Keratinocyte (primary cell): ENCODE data around the gene PTPRD. TPM values are rescaled to one million over a fixed set of nuclear protein-coding genes. Genes with fewer than 3 reads are reported as not detected.

ENCODE experiments used
- DNase-seq: peaks from one replicate; pipeline ENCODE4 v3.0.0-alpha.2; 2011; ENCODE audit warnings: low read depth, missing footprints, low spot score
- FAIRE-seq: peaks from 2 replicates; lab custom pipeline; 2011; peaks lifted over from hg19 to GRCh38; lab: Jason Lieb, UNC
- H2AFZ ChIP-seq: 2 replicates; pipeline ENCODE4 v1.6.0; 2012; ENCODE audit warnings: low read length, control low read depth, inconsistent platforms; ENCODE audit not compliant: control insufficient read depth
- H3K27ac ChIP-seq: 2 replicates; pipeline ENCODE4 v1.5.1; 2011; ENCODE audit warnings: low read length; ENCODE audit not compliant: control insufficient read depth, insufficient read depth
- H3K27me3 ChIP-seq: 3 replicates; pipeline ENCODE4 v1.6.0; 2011; ENCODE audit warnings: low read length; ENCODE audit not compliant: control insufficient read depth, insufficient read depth; ENCODE audit errors: extremely low read depth
- H3K36me3 ChIP-seq, 2 experiments: 2 replicates in 1 of 2; 3 replicates in 1 of 2; pipeline ENCODE4 v1.5.1; 2011; ENCODE audit warnings: low read length in 2 of 2, mild to moderate bottlenecking in 1 of 2; ENCODE audit not compliant: control insufficient read depth in 2 of 2, insufficient read depth in 2 of 2; ENCODE audit errors: extremely low read depth in 1 of 2
- H3K4me1 ChIP-seq: 3 replicates; pipeline ENCODE4 v1.5.1; 2011; ENCODE audit warnings: low read length; ENCODE audit not compliant: control insufficient read depth, insufficient read depth; ENCODE audit errors: extremely low read depth
- H3K4me2 ChIP-seq: 3 replicates; pipeline ENCODE4 v1.6.0; 2011; ENCODE audit warnings: low read depth, low read length; ENCODE audit not compliant: control insufficient read depth, insufficient read depth; ENCODE audit errors: extremely low read depth
- H3K4me3 ChIP-seq, 3 experiments: fragments of 200-600 bp in 1 of 3; sonication (generic) in 1 of 3; 2 replicates in 2 of 3; 3 replicates in 1 of 3; pipeline ENCODE4 v1.5.1; 2011 to 2016; ENCODE audit warnings: low read length in 3 of 3, mild to moderate bottlenecking in 3 of 3, control low read depth in 2 of 3, inconsistent platforms in 1 of 3, low read depth in 1 of 3, mixed read lengths in 1 of 3, mixed run types in 1 of 3, moderate library complexity in 1 of 3; ENCODE audit not compliant: control insufficient read depth in 2 of 3, insufficient read depth in 2 of 3; ENCODE audit errors: extremely low read depth in 1 of 3
- H3K79me2 ChIP-seq: 2 replicates; pipeline ENCODE4 v1.6.0; 2012; ENCODE audit warnings: low read length; ENCODE audit not compliant: control insufficient read depth, insufficient read depth
- H3K9ac ChIP-seq: 3 replicates; pipeline ENCODE4 v1.6.0; 2011; ENCODE audit warnings: low read length; ENCODE audit not compliant: control insufficient read depth, insufficient read depth; ENCODE audit errors: extremely low read depth
- H3K9me1 ChIP-seq: 3 replicates; pipeline ENCODE4 v1.6.0; 2011; ENCODE audit warnings: low read length; ENCODE audit not compliant: control insufficient read depth, insufficient read depth; ENCODE audit errors: extremely low read depth
- H3K9me3 ChIP-seq: 2 replicates; pipeline ENCODE4 v1.5.1; 2012; ENCODE audit warnings: low read depth, low read length; ENCODE audit not compliant: control insufficient read depth
- H4K20me1 ChIP-seq: 3 replicates; pipeline ENCODE4 v1.6.0; 2011; ENCODE audit warnings: low read length; ENCODE audit not compliant: control insufficient read depth, insufficient read depth; ENCODE audit errors: extremely low read depth
- CTCF ChIP-seq, 3 experiments: IDR thresholded peaks in 1 of 3; conservative IDR thresholded peaks in 1 of 3; optimal IDR thresholded peaks in 1 of 3; 2 replicates in 2 of 3; 3 replicates in 1 of 3; pipeline versions ENCODE3 to v1.5.1; 2011; ENCODE audit warnings: low read length in 3 of 3, mild to moderate bottlenecking in 3 of 3, moderate library complexity in 2 of 3, control low read depth in 1 of 3, inconsistent platforms in 1 of 3; ENCODE audit not compliant: insufficient read depth in 2 of 3; ENCODE audit errors: extremely low read depth in 1 of 3
- EZH2 ChIP-seq: IDR thresholded peaks from one replicate; pipeline ENCODE4 v1.6.1; 2012; ENCODE audit warnings: inconsistent platforms, mild to moderate bottlenecking, low read length, moderate library complexity
- dilution Hi-C: fragments of 300-500 bp; cut with MboI; formaldehyde crosslinking; loops from one replicate; pipeline ENCODE4 v1.7.0; 2020; ENCODE audit warnings: low sequenced_read_pairs; ENCODE audit not compliant: extremely low pct_ligation_motif_present
- polyA plus RNA-seq, 5 experiments: library from polyadenylated mRNA; depleted of rRNA in 3 of 5; stranded (reverse) in 3 of 5; stranded (forward) in 1 of 5; unstranded in 1 of 5; fragments of >200 nt; gene quantifications; 1 replicate in 1 of 5; 2 replicates in 3 of 5; 3 replicates in 1 of 5; pipeline versions ENCODE4 v1.2.1 to v1.2.3, GENCODE V29; 2011 to 2012; ENCODE audit warnings: missing spikeins in 2 of 5, low read depth in 1 of 5, low replicate concordance in 1 of 5

The PTPRD gene
- polyA plus RNA-seq, 1 donor (not counting 4 experiments of a cell fraction or from before 2014, with no cell fraction given), result 0.10 TPM

GRCh38 chr9:9750719-9751118 lies 862.1 kb downstream of the PTPRD start:
- H3K27ac ChIP-seq, result no peak overlapping the region
- H3K9me3 ChIP-seq, result no peaks in the 10 kb centered on the region
- H4K20me1 ChIP-seq, result no peaks in the 10 kb centered on the region
- H3K27me3 ChIP-seq, result no peaks in the 10 kb centered on the region
- H3K4me1 ChIP-seq, result no peaks in the 10 kb centered on the region
- no peaks in the 10 kb centered on the region for H3K36me3 ChIP-seq
- no peak overlapping the region for H3K9ac ChIP-seq
- DNase-seq, result no peak
- no peak for FAIRE-seq
- no peak overlapping the region for H2AFZ ChIP-seq
- no peak overlapping the region for H3K4me3 ChIP-seq
- no peaks in the 10 kb centered on the region for H3K9me1 ChIP-seq
- H3K4me2 ChIP-seq, result no peak overlapping the region
- TF ChIP-seq EZH2 (no peak), CTCF (optimal IDR thresholded peaks at IDR 0.05 in 1 of 3, IDR thresholded peaks at IDR 0.05 in 1 of 3, conservative IDR thresholded peaks at IDR 0.05 in 1 of 3; ENCODE audit: extremely low read depth in 1 of 3, insufficient read depth in 2 of 3, low read length in 3 of 3) (no peak)
- dilution Hi-C loops, result no loop called here
- H3K79me2 ChIP-seq, result no peaks in the 10 kb centered on the region

GRCh38 chr9:9749591-9749990 lies 863.2 kb downstream of the PTPRD start:
- dilution Hi-C loops, result no loop called here
- no peaks in the 10 kb centered on the region for H3K36me3 ChIP-seq
- TF ChIP-seq CTCF (optimal IDR thresholded peaks at IDR 0.05 in 1 of 3, IDR thresholded peaks at IDR 0.05 in 1 of 3, conservative IDR thresholded peaks at IDR 0.05 in 1 of 3; ENCODE audit: extremely low read depth in 1 of 3, insufficient read depth in 2 of 3, low read length in 3 of 3) (no peak), EZH2 (no peak)
- FAIRE-seq (no peak), DNase-seq (no peak)
- no peaks in the 10 kb centered on the region for H3K4me1 ChIP-seq
- no peaks in the 10 kb centered on the region for H3K9me3 ChIP-seq
- H3K4me2 ChIP-seq, result no peak overlapping the region
- H3K4me3 ChIP-seq, result no peak overlapping the region
- H3K9me1 ChIP-seq, result no peaks in the 10 kb centered on the region
- no peak overlapping the region for H2AFZ ChIP-seq
- no peak overlapping the region for H3K9ac ChIP-seq
- H4K20me1 ChIP-seq, result no peaks in the 10 kb centered on the region
- H3K79me2 ChIP-seq, result no peaks in the 10 kb centered on the region
- H3K27ac ChIP-seq, result no peak overlapping the region
- no peaks in the 10 kb centered on the region for H3K27me3 ChIP-seq
